GM23338 (cell line): Measurements from ENCODE around the gene ANKFN1. TPM values are rescaled to one million over a fixed set of nuclear protein-coding genes. Genes with fewer than 3 reads are reported as not detected.

ENCODE experiments used
- ATAC-seq: fragments of 200-7000 bp; cut with Tn5 transposase; 3 replicates; pipeline ENCODE4 v1.9.1; 2020
- DNase-seq: peaks from one replicate; pipeline ENCODE4 v3.0.0-alpha.2; 2015; ENCODE audit warnings: low spot score
- H2AFZ ChIP-seq: fragments of 200-600 bp; sonication (generic); 2 replicates; pipeline ENCODE4 v1.8.0; 2016; ENCODE audit warnings: antibody characterized with exemption, mild to moderate bottlenecking, moderate library complexity
- H3F3A ChIP-seq: fragments of 200-600 bp; sonication (generic); replicated peaks from 2 replicates; pipeline ENCODE4 v1.8.0; 2017; ENCODE audit warnings: antibody characterized with exemption, mixed run types, low read depth
- H3K27ac ChIP-seq: fragments of 200-600 bp; sonication (generic); 2 replicates; pipeline ENCODE4 v1.6.1; 2016; ENCODE audit warnings: low read depth
- H3K27me3 ChIP-seq: fragments of 200-600 bp; sonication (generic); 2 replicates; pipeline ENCODE4 v1.8.0; 2016; ENCODE audit warnings: mild to moderate bottlenecking, mixed run types, moderate library complexity; ENCODE audit not compliant: insufficient read depth
- H3K36me3 ChIP-seq: fragments of 200-600 bp; sonication (generic); 2 replicates; pipeline ENCODE4 v1.8.0; 2016; ENCODE audit warnings: mild to moderate bottlenecking; ENCODE audit not compliant: insufficient read depth
- H3K4me1 ChIP-seq: fragments of 200-600 bp; sonication (generic); 2 replicates; pipeline ENCODE4 v1.8.0; 2016; ENCODE audit warnings: mild to moderate bottlenecking, moderate library complexity; ENCODE audit not compliant: insufficient read depth
- H3K4me2 ChIP-seq: fragments of 200-600 bp; sonication (generic); 2 replicates; pipeline ENCODE4 v1.7.1; 2017; ENCODE audit warnings: mixed run types
- H3K4me3 ChIP-seq: fragments of 200-600 bp; sonication (generic); 2 replicates; pipeline ENCODE4 v1.6.1; 2016; ENCODE audit warnings: mixed run types
- H3K79me2 ChIP-seq: fragments of 200-600 bp; sonication (generic); replicated peaks from 2 replicates; pipeline ENCODE4 v1.8.0; 2017; ENCODE audit warnings: mild to moderate bottlenecking; ENCODE audit not compliant: insufficient read depth
- H3K9me2 ChIP-seq: fragments of 200-600 bp; sonication (generic); 2 replicates; pipeline ENCODE4 v1.8.0; 2017; ENCODE audit not compliant: insufficient read depth
- H4K20me1 ChIP-seq: fragments of 200-600 bp; sonication (generic); replicated peaks from 2 replicates; pipeline ENCODE4 v1.8.0; 2017; ENCODE audit warnings: mild to moderate bottlenecking; ENCODE audit not compliant: insufficient read depth
- H3K27ac Mint-ChIP-seq: 2 replicates; pipeline ENCODE4 v1.8.0; 2020; ENCODE audit warnings: inconsistent platforms, mild to moderate bottlenecking, moderate library complexity, mixed read lengths
- H3K27me3 Mint-ChIP-seq: 3 replicates; pipeline ENCODE4 v1.8.0; 2022; ENCODE audit warnings: low read depth, mild to moderate bottlenecking, moderate library complexity, mixed read lengths, inconsistent platforms; ENCODE audit not compliant: insufficient read depth, poor library complexity
- H3K36me3 Mint-ChIP-seq: 3 replicates; pipeline ENCODE4 v1.8.0; 2021; ENCODE audit warnings: low read depth, mild to moderate bottlenecking, inconsistent platforms, moderate library complexity, mixed read lengths
- H3K4me1 Mint-ChIP-seq: 3 replicates; pipeline ENCODE4 v1.8.0; 2020; ENCODE audit warnings: mild to moderate bottlenecking, inconsistent platforms, mixed read lengths
- H3K4me3 Mint-ChIP-seq: 3 replicates; pipeline ENCODE4 v1.8.0; 2021; ENCODE audit warnings: moderate library complexity, mild to moderate bottlenecking, inconsistent platforms, mixed read lengths
- H3K9me3 Mint-ChIP-seq: 3 replicates; pipeline ENCODE4 v1.8.0; 2020; ENCODE audit warnings: moderate library complexity, mild to moderate bottlenecking, inconsistent platforms, mixed read lengths
- ETS1 ChIP-seq: IDR thresholded peaks from 2 replicates; pipeline ENCODE4 v1.6.1; 2016; ENCODE audit warnings: antibody characterized with exemption
- EZH2phosphoT487 ChIP-seq: fragments of 200-600 bp; sonication (generic); IDR thresholded peaks from one replicate; pipeline ENCODE4 v1.8.1; 2018; ENCODE audit warnings: antibody characterized with exemption; ENCODE audit not compliant: unreplicated experiment
- NANOG ChIP-seq: IDR thresholded peaks from 2 replicates; pipeline ENCODE4 v1.6.1; 2016; ENCODE audit warnings: antibody characterized with exemption, borderline replicate concordance
- STAT1 ChIP-seq: IDR thresholded peaks from one replicate; pipeline ENCODE4 v1.6.1; 2016; ENCODE audit warnings: antibody characterized with exemption; ENCODE audit not compliant: unreplicated experiment
- ZNF462 ChIP-seq: fragments of 250-450 bp; sonication (Bioruptor Pico); IDR thresholded peaks from 2 replicates; pipeline ENCODE4 v1.5.0; 2020; ENCODE audit warnings: mild to moderate bottlenecking, moderate library complexity
- polyA plus RNA-seq: library from polyadenylated mRNA; unstranded; fragments of >200 nt; fragmentation: Nextera tagmentation; extraction: Ambion mirVana; gene quantifications from 2 replicates; pipeline ENCODE4 v1.2.1, GENCODE V29; 2016
- total RNA-seq: library from RNA; depleted of rRNA; stranded (reverse); fragments of >200 nt; shearing (Covaris generic); gene quantifications from 2 replicates; pipeline ENCODE4 v1.2.3, GENCODE V29; 2014

ANKFN1 gene
- total and polyA plus RNA-seq, 2 experiments from 2014 or later: not detected

GRCh38 chr17:56502120-56502654, 348.9 kb downstream of the ANKFN1 start:
- Mint-ChIP-seq H3K9me3 (no peaks in the 10 kb centered on the region), H3K4me3 (no peak overlapping the region), H3K36me3 (no peaks in the 10 kb centered on the region), H3K4me1 (no peaks in the 10 kb centered on the region), H3K27me3 (peaks cover 2% of the 10 kb centered on the region), H3K27ac (no peak overlapping the region)
- Histone ChIP-seq H2AFZ (no peak overlapping the region; the same call in 1 of the 2 replicates), H3K9me2 (no peaks in the 10 kb centered on the region), H3K27me3 (no peaks in the 10 kb centered on the region), H3K4me2 (no peak overlapping the region), H3F3A (no peaks in the 10 kb centered on the region), H3K36me3 (no peaks in the 10 kb centered on the region), H3K4me3 (no peak overlapping the region), H3K27ac (no peak overlapping the region), H3K79me2 (no peaks in the 10 kb centered on the region), H3K4me1 (no peaks in the 10 kb centered on the region), H4K20me1 (no peaks in the 10 kb centered on the region)
- no peak for ATAC-seq
- DNase-seq: no peak
- no peak for TF ChIP-seq ETS1
- no peak for TF ChIP-seq EZH2phosphoT487
- TF ChIP-seq NANOG: no peak
- no peak for TF ChIP-seq STAT1
- no peak for TF ChIP-seq ZNF462 (CRISPR knock-in tag)
